Measurements from ENCODE around the gene NFAM1. TPM values are rescaled to one million over a fixed set of nuclear protein-coding genes. Genes with fewer than 3 reads are reported as not detected.

NFAM1 gene
- total RNA-seq, 1 donor from 2014 or later, result 0.19 TPM

DNA sequence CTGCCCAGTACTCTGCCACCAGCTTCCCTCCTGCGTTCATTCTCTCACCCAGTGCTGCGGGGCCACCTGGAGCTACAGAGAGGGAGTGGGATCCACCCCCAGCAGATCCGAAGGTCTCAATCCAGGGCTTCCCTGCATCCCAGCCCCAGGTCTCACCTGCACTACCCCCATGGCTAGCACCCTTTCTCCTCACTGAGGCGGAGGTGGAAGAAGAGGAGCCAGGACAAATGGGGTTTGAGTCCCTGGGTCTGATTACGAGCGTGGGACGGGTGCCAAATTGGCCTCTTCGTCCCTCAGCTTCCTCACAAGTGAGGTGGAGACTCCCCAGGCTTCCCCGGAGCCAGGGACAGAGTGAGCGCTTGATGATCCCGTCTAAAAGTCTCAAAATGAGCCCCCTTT lies 64.2 kb downstream of the NFAM1 start:
- Histone ChIP-seq H3F3A (ENCODE audit: low read depth) (peaks cover 62% of the 10 kb centered on the region), H3K27ac (no peak overlapping the region), H4K20me1 (ENCODE audit: low read depth) (peaks cover 50% of the 10 kb centered on the region), H3K4me3 (peak overlapping the region; percentile 72), H3K4me1 (peaks cover 51% of the 10 kb centered on the region), H3K27me3 (peaks cover 32% of the 10 kb centered on the region), H3K36me3 (no peaks in the 10 kb centered on the region), H2AFZ (replicated peaks) (no peak overlapping the region), H3K9ac (no peak overlapping the region), H3K9me3 (ENCODE audit: low read depth) (no peaks in the 10 kb centered on the region), H3K4me2 (peak overlapping the region; percentile 90), H3K79me2 (ENCODE audit: low read depth) (peaks cover 17% of the 10 kb centered on the region)
- H3K27ac Mint-ChIP-seq, result peak overlapping the region; percentile 30
- TF ChIP-seq EZH2phosphoT487 (IDR thresholded peaks at IDR 0.05) (no peak), EZH2 (IDR thresholded peaks at IDR 0.05) (no peak)
- TF ChIP-seq, protein P1, sequence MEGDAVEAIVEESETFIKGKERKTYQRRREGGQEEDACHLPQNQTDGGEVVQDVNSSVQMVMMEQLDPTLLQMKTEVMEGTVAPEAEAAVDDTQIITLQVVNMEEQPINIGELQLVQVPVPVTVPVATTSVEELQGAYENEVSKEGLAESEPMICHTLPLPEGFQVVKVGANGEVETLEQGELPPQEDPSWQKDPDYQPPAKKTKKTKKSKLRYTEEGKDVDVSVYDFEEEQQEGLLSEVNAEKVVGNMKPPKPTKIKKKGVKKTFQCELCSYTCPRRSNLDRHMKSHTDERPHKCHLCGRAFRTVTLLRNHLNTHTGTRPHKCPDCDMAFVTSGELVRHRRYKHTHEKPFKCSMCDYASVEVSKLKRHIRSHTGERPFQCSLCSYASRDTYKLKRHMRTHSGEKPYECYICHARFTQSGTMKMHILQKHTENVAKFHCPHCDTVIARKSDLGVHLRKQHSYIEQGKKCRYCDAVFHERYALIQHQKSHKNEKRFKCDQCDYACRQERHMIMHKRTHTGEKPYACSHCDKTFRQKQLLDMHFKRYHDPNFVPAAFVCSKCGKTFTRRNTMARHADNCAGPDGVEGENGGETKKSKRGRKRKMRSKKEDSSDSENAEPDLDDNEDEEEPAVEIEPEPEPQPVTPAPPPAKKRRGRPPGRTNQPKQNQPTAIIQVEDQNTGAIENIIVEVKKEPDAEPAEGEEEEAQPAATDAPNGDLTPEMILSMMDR (IDR thresholded peaks at IDR 0.05), result no peak
- DNase-seq (ENCODE audit: low spot score), result no peak
- H3K27me3 Mint-ChIP-seq (ENCODE audit: insufficient read depth, low read depth), result peaks cover 19% of the 10 kb centered on the region
- peaks cover 60% of the 10 kb centered on the region for H3K4me1 Mint-ChIP-seq
- H3K9me3 Mint-ChIP-seq, result no peaks in the 10 kb centered on the region
- H3K4me3 Mint-ChIP-seq, result peak overlapping the region; percentile 88
- H3K36me3 Mint-ChIP-seq, result no peaks in the 10 kb centered on the region

- peaks cover 60% of the 10 kb centered on the region for H3F3A ChIP-seq (ENCODE audit: low read depth)
- no peak overlapping the region for H3K9ac ChIP-seq
- Mint-ChIP-seq H3K9me3 (no peaks in the 10 kb centered on the region), H3K27me3 (ENCODE audit: insufficient read depth, low read depth) (peaks cover 19% of the 10 kb centered on the region), H3K4me3 (peak overlapping the region; percentile 88), H3K36me3 (no peaks in the 10 kb centered on the region), H3K27ac (no peak overlapping the region), H3K4me1 (peaks cover 68% of the 10 kb centered on the region)
- H3K36me3 ChIP-seq, result no peaks in the 10 kb centered on the region
- H3K9me3 ChIP-seq (ENCODE audit: low read depth), result no peaks in the 10 kb centered on the region
- peak overlapping the region; percentile 72 for H3K4me3 ChIP-seq
- H3K4me1 ChIP-seq, result peaks cover 51% of the 10 kb centered on the region
- TF ChIP-seq EZH2phosphoT487 (IDR thresholded peaks at IDR 0.05), result no peak
- TF ChIP-seq EZH2 (IDR thresholded peaks at IDR 0.05), result no peak
- TF ChIP-seq, protein P1 (IDR thresholded peaks at IDR 0.05), result no peak
- peaks cover 17% of the 10 kb centered on the region for H3K79me2 ChIP-seq (ENCODE audit: low read depth)
- H2AFZ ChIP-seq (replicated peaks), result no peak overlapping the region
- H3K4me2 ChIP-seq, result peak overlapping the region; percentile 90
- no peak overlapping the region for H3K27ac ChIP-seq
- peaks cover 56% of the 10 kb centered on the region for H4K20me1 ChIP-seq (ENCODE audit: low read depth)
- DNase-seq (ENCODE audit: low spot score), result no peak
- peaks cover 32% of the 10 kb centered on the region for H3K27me3 ChIP-seq
These were observed 65.2 kb downstream of the NFAM1 start for GRCh38 chr22:42366806-42367581.

DNA sequence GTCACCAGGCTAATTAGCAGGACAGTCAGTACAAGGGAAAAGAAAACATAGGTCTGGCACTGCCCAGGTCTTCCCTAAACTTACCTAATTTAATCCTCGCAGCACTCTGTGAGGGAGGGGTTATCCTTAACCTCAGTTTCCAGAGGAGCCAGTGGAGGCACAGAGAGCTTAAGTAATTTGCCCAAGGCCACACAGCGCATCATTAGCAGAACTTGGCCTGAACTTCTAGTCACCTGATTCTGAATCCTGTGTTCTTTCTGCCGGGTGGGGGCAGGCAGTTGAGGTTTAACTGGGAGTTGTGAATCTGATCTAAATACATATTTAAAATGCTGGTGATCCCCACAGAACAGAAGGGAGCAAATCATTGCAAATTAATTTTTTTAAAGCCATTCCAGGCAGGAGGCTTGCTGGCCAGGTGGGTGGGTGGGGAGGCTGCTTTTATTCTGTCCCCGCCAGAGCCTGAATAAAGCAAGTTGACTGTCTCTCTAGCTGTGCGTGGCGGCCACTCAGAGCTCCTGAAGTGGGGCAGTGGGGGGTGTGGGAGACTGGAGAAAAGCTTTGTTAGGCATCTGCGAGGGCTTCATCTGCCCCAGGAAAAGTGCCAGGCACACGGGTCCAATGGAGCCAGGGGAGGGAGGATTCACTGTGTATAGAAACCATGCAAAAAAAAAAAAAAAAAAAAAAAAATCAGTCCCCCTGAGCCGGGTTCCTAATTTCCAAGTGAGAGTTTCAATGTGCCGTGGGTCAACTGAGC lies 66.1 kb downstream of the NFAM1 start:
- peaks cover 32% of the 10 kb centered on the region for H3K27me3 ChIP-seq

More for the DNA sequence above, 66.1 kb downstream of the NFAM1 start:
- Histone ChIP-seq H3K4me2 (peak overlapping the region; percentile 56), H3K79me2 (ENCODE audit: low read depth) (peaks cover 17% of the 10 kb centered on the region), H3F3A (ENCODE audit: low read depth) (peaks cover 55% of the 10 kb centered on the region), H3K4me3 (peak overlapping the region; percentile 31), H4K20me1 (ENCODE audit: low read depth) (peaks cover 56% of the 10 kb centered on the region), H3K4me1 (peaks cover 44% of the 10 kb centered on the region), H3K9me3 (ENCODE audit: low read depth) (no peaks in the 10 kb centered on the region), H2AFZ (replicated peaks) (no peak overlapping the region), H3K36me3 (no peaks in the 10 kb centered on the region), H3K9ac (no peak overlapping the region), H3K27ac (no peak overlapping the region)
- Mint-ChIP-seq H3K9me3 (no peaks in the 10 kb centered on the region), H3K27ac (peak overlapping the region; percentile 87), H3K36me3 (peaks cover 5% of the 10 kb centered on the region), H3K27me3 (ENCODE audit: insufficient read depth, low read depth) (peaks cover 22% of the 10 kb centered on the region), H3K4me3 (peak overlapping the region; percentile 79), H3K4me1 (peaks cover 66% of the 10 kb centered on the region)
- TF ChIP-seq, protein P1 (IDR thresholded peaks at IDR 0.05), result no peak
- TF ChIP-seq EZH2phosphoT487 (IDR thresholded peaks at IDR 0.05) (no peak), EZH2 (IDR thresholded peaks at IDR 0.05) (no peak)
- DNase-seq (ENCODE audit: low spot score), result no peak

Data from neural progenitor cell (in vitro differentiated cells).